K562 (cell line): ENCODE data around the gene RPL10A. TPM values are rescaled to one million over a fixed set of nuclear protein-coding genes. Genes with fewer than 3 reads are reported as not detected.

Source experiments
- NCOR1 ChIP-seq: fragments of 450-650 bp; IDR thresholded peaks from 2 replicates; pipeline ENCODE4 v1.6.1; 2016; ENCODE audit warnings: mild to moderate bottlenecking, moderate library complexity
- SIX5 ChIP-seq, 2 experiments: IDR thresholded peaks; 2 replicates each; pipeline ENCODE4 v1.6.1; 2011; ENCODE audit warnings: low read length in 2 of 2, borderline replicate concordance in 1 of 2, low read depth in 1 of 2, mild to moderate bottlenecking in 1 of 2, moderate library complexity in 1 of 2; ENCODE audit not compliant: insufficient read depth in 1 of 2
- TBL1XR1 ChIP-seq, 2 experiments: IDR thresholded peaks; 2 replicates each; pipeline ENCODE4 v1.6.1; 2012; ENCODE audit warnings: improper control_type of control experiment in 2 of 2, low read length in 2 of 2, mild to moderate bottlenecking in 1 of 2
- ZBTB33 ChIP-seq: sonication (generic); formaldehyde crosslinking; IDR thresholded peaks from 2 replicates; pipeline ENCODE4 v1.8.1; 2023; ENCODE audit warnings: mild to moderate bottlenecking, missing genetic modification reagents
- ZNF740 ChIP-seq, 3 experiments: fragments of 200-800 bp in 1 of 3; sonication (Bioruptor generic) in 1 of 3; sonication (generic) in 1 of 3; formaldehyde crosslinking in 1 of 3; IDR thresholded peaks; 2 replicates each; pipeline versions ENCODE4 v1.6.1 to v1.8.0; 2016 to 2022; ENCODE audit warnings: mild to moderate bottlenecking in 2 of 3, missing compliant biosample characterization in 2 of 3, missing genetic modification characterization in 2 of 3, missing genetic modification reagents in 1 of 3
- polyA plus RNA-seq, 8 experiments: library from polyadenylated mRNA; depleted of rRNA in 4 of 8; stranded (reverse) in 5 of 8; unstranded in 3 of 8; fragments of >200 nt; fragmentation: Nextera tagmentation in 2 of 8; fragmentation: Illumina TruSeq in 1 of 8; extraction: Ambion mirVana in 2 of 8; extraction: Trizol in 1 of 8; gene quantifications; 2 replicates each; pipeline versions ENCODE4 v1.2.1 to v1.2.3, GENCODE V29; 2011 to 2014; ENCODE audit warnings: inconsistent platforms in 1 of 8, missing spikeins in 1 of 8
- total RNA-seq, 7 experiments: library from RNA; depleted of rRNA in 6 of 7; stranded (reverse); fragments of >200 nt in 6 of 7; fragmentation: Illumina TruSeq in 2 of 7; extraction: Trizol in 2 of 7; gene quantifications; 2 replicates each; pipeline versions ENCODE4 v1.2.1 to v1.2.3, GENCODE V29; 2011 to 2021; ENCODE audit warnings: low replicate concordance in 1 of 7
- TF ChIP-seq, protein P1 (sequence below): fragments of 450-650 bp; IDR thresholded peaks from 2 replicates; pipeline ENCODE4 v1.6.1; 2016; ENCODE audit warnings: mild to moderate bottlenecking, moderate library complexity
- TF ChIP-seq, protein P2 (sequence below): fragments of 250-450 bp; sonication (Bioruptor Pico); IDR thresholded peaks from 2 replicates; pipeline ENCODE4 v1.4.0; 2020; ENCODE audit warnings: mild to moderate bottlenecking, moderate library complexity

RPL10A gene
- total and polyA plus RNA-seq, 9 of the 15 experiments (the other 6 are each of a cell fraction or from before 2014, with no cell fraction given) = 1,589 to 3,237 (median 2,116) TPM

- TF ChIP-seq, protein P1, sequence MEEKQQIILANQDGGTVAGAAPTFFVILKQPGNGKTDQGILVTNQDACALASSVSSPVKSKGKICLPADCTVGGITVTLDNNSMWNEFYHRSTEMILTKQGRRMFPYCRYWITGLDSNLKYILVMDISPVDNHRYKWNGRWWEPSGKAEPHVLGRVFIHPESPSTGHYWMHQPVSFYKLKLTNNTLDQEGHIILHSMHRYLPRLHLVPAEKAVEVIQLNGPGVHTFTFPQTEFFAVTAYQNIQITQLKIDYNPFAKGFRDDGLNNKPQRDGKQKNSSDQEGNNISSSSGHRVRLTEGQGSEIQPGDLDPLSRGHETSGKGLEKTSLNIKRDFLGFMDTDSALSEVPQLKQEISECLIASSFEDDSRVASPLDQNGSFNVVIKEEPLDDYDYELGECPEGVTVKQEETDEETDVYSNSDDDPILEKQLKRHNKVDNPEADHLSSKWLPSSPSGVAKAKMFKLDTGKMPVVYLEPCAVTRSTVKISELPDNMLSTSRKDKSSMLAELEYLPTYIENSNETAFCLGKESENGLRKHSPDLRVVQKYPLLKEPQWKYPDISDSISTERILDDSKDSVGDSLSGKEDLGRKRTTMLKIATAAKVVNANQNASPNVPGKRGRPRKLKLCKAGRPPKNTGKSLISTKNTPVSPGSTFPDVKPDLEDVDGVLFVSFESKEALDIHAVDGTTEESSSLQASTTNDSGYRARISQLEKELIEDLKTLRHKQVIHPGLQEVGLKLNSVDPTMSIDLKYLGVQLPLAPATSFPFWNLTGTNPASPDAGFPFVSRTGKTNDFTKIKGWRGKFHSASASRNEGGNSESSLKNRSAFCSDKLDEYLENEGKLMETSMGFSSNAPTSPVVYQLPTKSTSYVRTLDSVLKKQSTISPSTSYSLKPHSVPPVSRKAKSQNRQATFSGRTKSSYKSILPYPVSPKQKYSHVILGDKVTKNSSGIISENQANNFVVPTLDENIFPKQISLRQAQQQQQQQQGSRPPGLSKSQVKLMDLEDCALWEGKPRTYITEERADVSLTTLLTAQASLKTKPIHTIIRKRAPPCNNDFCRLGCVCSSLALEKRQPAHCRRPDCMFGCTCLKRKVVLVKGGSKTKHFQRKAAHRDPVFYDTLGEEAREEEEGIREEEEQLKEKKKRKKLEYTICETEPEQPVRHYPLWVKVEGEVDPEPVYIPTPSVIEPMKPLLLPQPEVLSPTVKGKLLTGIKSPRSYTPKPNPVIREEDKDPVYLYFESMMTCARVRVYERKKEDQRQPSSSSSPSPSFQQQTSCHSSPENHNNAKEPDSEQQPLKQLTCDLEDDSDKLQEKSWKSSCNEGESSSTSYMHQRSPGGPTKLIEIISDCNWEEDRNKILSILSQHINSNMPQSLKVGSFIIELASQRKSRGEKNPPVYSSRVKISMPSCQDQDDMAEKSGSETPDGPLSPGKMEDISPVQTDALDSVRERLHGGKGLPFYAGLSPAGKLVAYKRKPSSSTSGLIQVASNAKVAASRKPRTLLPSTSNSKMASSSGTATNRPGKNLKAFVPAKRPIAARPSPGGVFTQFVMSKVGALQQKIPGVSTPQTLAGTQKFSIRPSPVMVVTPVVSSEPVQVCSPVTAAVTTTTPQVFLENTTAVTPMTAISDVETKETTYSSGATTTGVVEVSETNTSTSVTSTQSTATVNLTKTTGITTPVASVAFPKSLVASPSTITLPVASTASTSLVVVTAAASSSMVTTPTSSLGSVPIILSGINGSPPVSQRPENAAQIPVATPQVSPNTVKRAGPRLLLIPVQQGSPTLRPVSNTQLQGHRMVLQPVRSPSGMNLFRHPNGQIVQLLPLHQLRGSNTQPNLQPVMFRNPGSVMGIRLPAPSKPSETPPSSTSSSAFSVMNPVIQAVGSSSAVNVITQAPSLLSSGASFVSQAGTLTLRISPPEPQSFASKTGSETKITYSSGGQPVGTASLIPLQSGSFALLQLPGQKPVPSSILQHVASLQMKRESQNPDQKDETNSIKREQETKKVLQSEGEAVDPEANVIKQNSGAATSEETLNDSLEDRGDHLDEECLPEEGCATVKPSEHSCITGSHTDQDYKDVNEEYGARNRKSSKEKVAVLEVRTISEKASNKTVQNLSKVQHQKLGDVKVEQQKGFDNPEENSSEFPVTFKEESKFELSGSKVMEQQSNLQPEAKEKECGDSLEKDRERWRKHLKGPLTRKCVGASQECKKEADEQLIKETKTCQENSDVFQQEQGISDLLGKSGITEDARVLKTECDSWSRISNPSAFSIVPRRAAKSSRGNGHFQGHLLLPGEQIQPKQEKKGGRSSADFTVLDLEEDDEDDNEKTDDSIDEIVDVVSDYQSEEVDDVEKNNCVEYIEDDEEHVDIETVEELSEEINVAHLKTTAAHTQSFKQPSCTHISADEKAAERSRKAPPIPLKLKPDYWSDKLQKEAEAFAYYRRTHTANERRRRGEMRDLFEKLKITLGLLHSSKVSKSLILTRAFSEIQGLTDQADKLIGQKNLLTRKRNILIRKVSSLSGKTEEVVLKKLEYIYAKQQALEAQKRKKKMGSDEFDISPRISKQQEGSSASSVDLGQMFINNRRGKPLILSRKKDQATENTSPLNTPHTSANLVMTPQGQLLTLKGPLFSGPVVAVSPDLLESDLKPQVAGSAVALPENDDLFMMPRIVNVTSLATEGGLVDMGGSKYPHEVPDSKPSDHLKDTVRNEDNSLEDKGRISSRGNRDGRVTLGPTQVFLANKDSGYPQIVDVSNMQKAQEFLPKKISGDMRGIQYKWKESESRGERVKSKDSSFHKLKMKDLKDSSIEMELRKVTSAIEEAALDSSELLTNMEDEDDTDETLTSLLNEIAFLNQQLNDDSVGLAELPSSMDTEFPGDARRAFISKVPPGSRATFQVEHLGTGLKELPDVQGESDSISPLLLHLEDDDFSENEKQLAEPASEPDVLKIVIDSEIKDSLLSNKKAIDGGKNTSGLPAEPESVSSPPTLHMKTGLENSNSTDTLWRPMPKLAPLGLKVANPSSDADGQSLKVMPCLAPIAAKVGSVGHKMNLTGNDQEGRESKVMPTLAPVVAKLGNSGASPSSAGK = no peak
- TF ChIP-seq SIX5 (IDR thresholded peaks at IDR 0.05; ENCODE audit: borderline replicate concordance in 1 of 2, insufficient read depth in 1 of 2, low read depth in 1 of 2, low read length in 2 of 2) (no peak), ZBTB33 (CRISPR knock-in tag) (peak; percentile 25; the same call in 1 of the 2 replicates), TBL1XR1 (IDR thresholded peaks at IDR 0.05; ENCODE audit: low read length in 2 of 2) (no peak), ZNF740 (CRISPR knock-in tag; IDR thresholded peaks at IDR 0.05) (no peak), ZNF740 (tag; IDR thresholded peaks at IDR 0.05) (no peak), NCOR1 (peak; percentile 19; the same call in 1 of the 2 replicates)
- TF ChIP-seq, protein P2, sequence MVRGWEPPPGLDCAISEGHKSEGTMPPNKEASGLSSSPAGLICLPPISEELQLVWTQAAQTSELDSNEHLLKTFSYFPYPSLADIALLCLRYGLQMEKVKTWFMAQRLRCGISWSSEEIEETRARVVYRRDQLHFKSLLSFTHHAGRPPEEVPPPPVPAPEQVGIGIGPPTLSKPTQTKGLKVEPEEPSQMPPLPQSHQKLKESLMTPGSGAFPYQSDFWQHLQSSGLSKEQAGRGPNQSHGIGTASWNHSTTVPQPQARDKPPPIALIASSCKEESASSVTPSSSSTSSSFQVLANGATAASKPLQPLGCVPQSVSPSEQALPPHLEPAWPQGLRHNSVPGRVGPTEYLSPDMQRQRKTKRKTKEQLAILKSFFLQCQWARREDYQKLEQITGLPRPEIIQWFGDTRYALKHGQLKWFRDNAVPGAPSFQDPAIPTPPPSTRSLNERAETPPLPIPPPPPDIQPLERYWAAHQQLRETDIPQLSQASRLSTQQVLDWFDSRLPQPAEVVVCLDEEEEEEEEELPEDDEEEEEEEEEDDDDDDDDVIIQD (CRISPR knock-in tag) = no peak
Observed at GRCh38 chr6:35473075-35473849, 5.1 kb downstream of the RPL10A start (continued).
